HepG2 (cell line): ENCODE data around the gene NKIRAS1. TPM values are rescaled to one million over a fixed set of nuclear protein-coding genes. Genes with fewer than 3 reads are reported as not detected.

Experiments used
- ATF7 ChIP-seq, 2 experiments: fragments of 450-650 bp in 1 of 2; sonication (generic) in 1 of 2; formaldehyde crosslinking in 1 of 2; IDR thresholded peaks; 2 replicates each; pipeline versions ENCODE4 v1.4.0 to v1.6.1; 2016 to 2020; ENCODE audit warnings: antibody characterized with exemption in 1 of 2, mild to moderate bottlenecking in 1 of 2, missing genetic modification reagents in 1 of 2
- CREB3 ChIP-seq: sonication (generic); formaldehyde crosslinking; IDR thresholded peaks from 2 replicates; pipeline ENCODE4 v1.5.0; 2020; ENCODE audit warnings: missing genetic modification reagents
- CREBL2 ChIP-seq: sonication (generic); formaldehyde crosslinking; IDR thresholded peaks from 2 replicates; pipeline ENCODE4 v1.8.1; 2023; ENCODE audit warnings: missing genetic modification reagents, mild to moderate bottlenecking, borderline replicate concordance
- FOXK2 ChIP-seq: fragments of 450-650 bp; IDR thresholded peaks from 2 replicates; pipeline ENCODE4 v1.6.1; 2016
- IKZF4 ChIP-seq: sonication (generic); formaldehyde crosslinking; IDR thresholded peaks from 2 replicates; pipeline ENCODE4 v1.5.1; 2020; ENCODE audit warnings: borderline replicate concordance, mild to moderate bottlenecking, low read depth, missing genetic modification reagents; ENCODE audit errors: not compliant biosample characterization
- NFAT5 ChIP-seq: sonication (generic); formaldehyde crosslinking; IDR thresholded peaks from 2 replicates; pipeline ENCODE4 v1.4.0; 2020; ENCODE audit warnings: missing genetic modification reagents
- NR3C1 ChIP-seq: sonication (generic); formaldehyde crosslinking; IDR thresholded peaks from 2 replicates; pipeline ENCODE4 v1.4.0; 2020; ENCODE audit warnings: missing genetic modification reagents
- SMAD9 ChIP-seq: sonication (generic); formaldehyde crosslinking; IDR thresholded peaks from 2 replicates; pipeline ENCODE4 v1.5.1; 2020; ENCODE audit warnings: mild to moderate bottlenecking, missing genetic modification reagents
- SP5 ChIP-seq: IDR thresholded peaks from 2 replicates; pipeline ENCODE4 v1.6.1; 2016; ENCODE audit warnings: low read depth, borderline replicate concordance
- SRSF9 ChIP-seq: fragments of 200-400 bp; formaldehyde crosslinking; IDR thresholded peaks from 2 replicates; pipeline ENCODE4 v1.6.1; 2018; ENCODE audit warnings: borderline replicate concordance, mild to moderate bottlenecking, low read depth, low read length; ENCODE audit not compliant: insufficient read depth, poor library complexity, severe bottlenecking
- ZBTB25 ChIP-seq: IDR thresholded peaks from 2 replicates; pipeline ENCODE4 v1.6.1; 2018; ENCODE audit warnings: missing genetic modification reagents
- ZBTB46 ChIP-seq: sonication (generic); formaldehyde crosslinking; IDR thresholded peaks from 2 replicates; pipeline ENCODE4 v1.4.0; 2020; ENCODE audit warnings: mild to moderate bottlenecking, missing genetic modification reagents, borderline replicate concordance
- ZNF260 ChIP-seq: sonication (generic); formaldehyde crosslinking; IDR thresholded peaks from 2 replicates; pipeline ENCODE4 v1.4.0; 2020; ENCODE audit warnings: missing genetic modification reagents, low read depth, mild to moderate bottlenecking, borderline replicate concordance
- ZNF496 ChIP-seq: sonication (generic); formaldehyde crosslinking; IDR thresholded peaks from 2 replicates; pipeline ENCODE4 v1.8.1; 2023; ENCODE audit warnings: mild to moderate bottlenecking, moderate library complexity, missing genetic modification reagents; ENCODE audit not compliant: insufficient replicate concordance
- ZNF589 ChIP-seq: sonication (generic); formaldehyde crosslinking; conservative IDR thresholded peaks from 2 replicates; pipeline ENCODE4 v1.8.0; 2022; ENCODE audit warnings: mild to moderate bottlenecking, moderate library complexity, missing genetic modification reagents
- polyA plus RNA-seq, 8 experiments: library from polyadenylated mRNA; depleted of rRNA in 3 of 8; stranded (reverse) in 7 of 8; unstranded in 1 of 8; fragments of >200 nt; fragmentation: Illumina TruSeq in 4 of 8; extraction: Trizol in 4 of 8; gene quantifications; 2 replicates each; pipeline versions ENCODE4 v1.2.1 to v1.2.3, GENCODE V29; 2011 to 2016; ENCODE audit warnings: low read depth in 4 of 8, missing spikeins in 1 of 8, mixed read lengths in 1 of 8; ENCODE audit not compliant: insufficient read depth in 1 of 8
- total RNA-seq, 5 experiments: library from RNA; depleted of rRNA; stranded (reverse); fragments of >200 nt; fragmentation: Illumina TruSeq; extraction: Trizol; gene quantifications; 2 replicates each; pipeline ENCODE4 v1.2.3, GENCODE V29; 2016; ENCODE audit warnings: low read depth in 1 of 5
- TF ChIP-seq, protein P1 (sequence below): sonication (generic); formaldehyde crosslinking; IDR thresholded peaks from 2 replicates; pipeline ENCODE4 v1.5.0; 2020; ENCODE audit warnings: mild to moderate bottlenecking, missing genetic modification reagents

The NKIRAS1 gene
- total and polyA plus RNA-seq, 2 of the 13 experiments (the other 11 are each of a cell fraction or from before 2014, with no cell fraction given) = 4.3 to 8.0 TPM

- TF ChIP-seq ZBTB25 (no peak), ZNF260 (CRISPR knock-in tag) (no peak), CREB3 (no peak), SMAD9 (CRISPR knock-in tag) (no peak), ZNF589 (CRISPR knock-in tag) (no peak), ZBTB46 (CRISPR knock-in tag) (no peak), ZNF496 (CRISPR knock-in tag) (no peak), CREBL2 (CRISPR knock-in tag) (no peak), SRSF9 (no peak), ATF7 (IDR thresholded peaks at IDR 0.05) (0 out of 2 replicates have a peak, but pooled peaks have one; percentile 17), ATF7 (CRISPR knock-in tag; IDR thresholded peaks at IDR 0.05) (no peak), NR3C1 (no peak), SP5 (CRISPR knock-in tag) (no peak), NFAT5 (CRISPR knock-in tag) (no peak), IKZF4 (CRISPR knock-in tag) (no peak), FOXK2 (no peak)
- TF ChIP-seq, protein P1, sequence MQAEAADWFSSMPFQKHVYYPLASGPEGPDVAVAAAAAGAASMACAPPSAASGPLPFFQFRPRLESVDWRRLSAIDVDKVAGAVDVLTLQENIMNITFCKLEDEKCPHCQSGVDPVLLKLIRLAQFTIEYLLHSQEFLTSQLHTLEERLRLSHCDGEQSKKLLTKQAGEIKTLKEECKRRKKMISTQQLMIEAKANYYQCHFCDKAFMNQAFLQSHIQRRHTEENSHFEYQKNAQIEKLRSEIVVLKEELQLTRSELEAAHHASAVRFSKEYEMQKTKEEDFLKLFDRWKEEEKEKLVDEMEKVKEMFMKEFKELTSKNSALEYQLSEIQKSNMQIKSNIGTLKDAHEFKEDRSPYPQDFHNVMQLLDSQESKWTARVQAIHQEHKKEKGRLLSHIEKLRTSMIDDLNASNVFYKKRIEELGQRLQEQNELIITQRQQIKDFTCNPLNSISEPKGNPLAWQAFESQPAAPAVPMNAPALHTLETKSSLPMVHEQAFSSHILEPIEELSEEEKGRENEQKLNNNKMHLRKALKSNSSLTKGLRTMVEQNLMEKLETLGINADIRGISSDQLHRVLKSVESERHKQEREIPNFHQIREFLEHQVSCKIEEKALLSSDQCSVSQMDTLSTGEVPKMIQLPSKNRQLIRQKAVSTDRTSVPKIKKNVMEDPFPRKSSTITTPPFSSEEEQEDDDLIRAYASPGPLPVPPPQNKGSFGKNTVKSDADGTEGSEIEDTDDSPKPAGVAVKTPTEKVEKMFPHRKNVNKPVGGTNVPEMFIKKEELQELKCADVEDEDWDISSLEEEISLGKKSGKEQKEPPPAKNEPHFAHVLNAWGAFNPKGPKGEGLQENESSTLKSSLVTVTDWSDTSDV (CRISPR knock-in tag) = no peak
These were observed 1.2 kb downstream of the NKIRAS1 start (continued) for GRCh38 chr3:23915537-23916108.
